ENCODE measurements around the gene SGMS1. TPM values are rescaled to one million over a fixed set of nuclear protein-coding genes. Genes with fewer than 3 reads are reported as not detected.

The SGMS1 gene
- 47.4 and 56.4 TPM in 2 replicates for total RNA-seq

DNA sequence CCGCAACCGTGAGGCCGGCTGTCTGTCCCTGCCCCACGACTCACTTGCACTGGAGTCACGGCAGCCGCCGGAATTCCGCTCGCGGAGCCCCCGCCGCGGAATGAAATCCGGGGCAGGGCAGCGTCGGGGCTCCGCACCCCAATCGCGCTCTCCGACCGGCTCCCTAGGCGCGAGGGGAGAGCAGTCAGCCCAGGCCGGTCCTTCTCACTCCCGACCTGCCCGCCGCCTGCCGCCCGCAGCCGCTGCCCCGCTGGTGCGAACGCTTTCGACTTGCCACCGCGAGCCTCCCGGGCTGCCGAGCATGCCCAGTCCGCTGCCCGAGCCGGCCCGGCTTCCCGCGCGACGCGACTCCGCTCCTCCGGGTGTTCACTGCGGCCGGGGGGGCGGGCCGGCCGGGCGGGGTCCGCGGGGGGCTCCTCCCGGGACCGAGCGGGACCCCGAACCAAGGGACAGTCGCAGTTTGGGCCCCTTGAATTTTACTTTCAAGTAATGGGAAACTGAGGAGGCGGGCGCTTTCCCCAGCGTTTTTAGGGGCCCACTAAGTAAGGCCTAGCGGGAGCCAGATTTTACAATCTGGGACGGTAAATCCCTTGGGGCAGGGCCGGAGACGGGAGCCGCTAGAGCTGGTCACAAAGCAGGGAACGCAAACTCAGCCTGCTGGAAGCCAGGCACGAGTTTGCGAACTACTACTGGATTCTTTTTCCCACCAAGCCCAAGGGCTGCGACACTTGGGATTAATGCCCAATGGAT is at the start of gene SGMS1:
Gene SGMS1 (minus strand): TSS at position 294 of the 750 bp plus-strand sequence. CDS start 279,842 bp downstream, outside the sequence.

Small RNA genes lying within 50 kb of the gene (small RNA-seq; reads per million reads assigned to genes)
- gene RNU7-107P, result not detected

Other genes starting within 250 kb of the SGMS1 start
- gene ASAH2B, start 116.0 kb upstream of the SGMS1 start, total RNA-seq, result 3.4 and 4.4 TPM in 2 replicates